Natural killer cell (primary cell): ENCODE results near the gene ESF1. TPM values are rescaled to one million over a fixed set of nuclear protein-coding genes. Genes with fewer than 3 reads are reported as not detected.

ENCODE experiments used
- ATAC-seq, 3 donors: fragments of 150-1000 bp in 2 of 3; fragments of 200-7000 bp in 1 of 3; cut with Tn5 transposase; 1 replicate in 1 of 3; 2 replicates in 2 of 3; pipeline ENCODE4 v1.10.0; 2021; ENCODE audit warnings: mild to moderate bottlenecking in 2 of 3, moderate library complexity in 2 of 3
- DNase-seq, 2 donors: peaks; one replicate each; pipeline versions ENCODE4 v3.0.0 to v3.0.0-alpha.2; 2013 to 2021; ENCODE audit warnings: mixed read lengths in 1 of 2
- H3K27ac ChIP-seq: one replicate; pipeline ENCODE4 v1.5.1; 2013; ENCODE audit warnings: mild to moderate bottlenecking, low read length
- H3K27me3 ChIP-seq: one replicate; pipeline ENCODE4 v1.6.1; 2013; ENCODE audit warnings: low read length; ENCODE audit not compliant: control insufficient read depth, insufficient read depth
- H3K36me3 ChIP-seq: one replicate; pipeline ENCODE4 v1.6.1; 2013; ENCODE audit warnings: low read length; ENCODE audit not compliant: control insufficient read depth, insufficient read depth
- H3K4me1 ChIP-seq: one replicate; pipeline ENCODE4 v1.6.1; 2013; ENCODE audit warnings: low read length; ENCODE audit not compliant: control insufficient read depth, insufficient read depth
- H3K4me3 ChIP-seq: one replicate; pipeline ENCODE4 v1.5.1; 2013; ENCODE audit warnings: low read length
- H3K9me3 ChIP-seq: one replicate; pipeline ENCODE4 v1.6.1; 2013; ENCODE audit warnings: low read length; ENCODE audit not compliant: control insufficient read depth, insufficient read depth
- H3K27ac Mint-ChIP-seq, 2 donors: one replicate each; pipeline ENCODE4 v1.8.0; 2022; ENCODE audit warnings: mild to moderate bottlenecking in 2 of 2, mixed read lengths in 2 of 2, moderate library complexity in 1 of 2
- H3K27me3 Mint-ChIP-seq, 2 donors: one replicate each; pipeline ENCODE4 v1.8.0; 2022; ENCODE audit warnings: low read depth in 2 of 2, mixed read lengths in 2 of 2
- H3K36me3 Mint-ChIP-seq: one replicate; pipeline ENCODE4 v1.8.0; 2022; ENCODE audit warnings: mixed read lengths
- H3K4me1 Mint-ChIP-seq, 2 donors: one replicate each; pipeline ENCODE4 v1.8.0; 2022; ENCODE audit warnings: mixed read lengths in 2 of 2
- H3K4me3 Mint-ChIP-seq: one replicate; pipeline ENCODE4 v1.8.0; 2022; ENCODE audit warnings: mild to moderate bottlenecking, moderate library complexity, mixed read lengths
- H3K9me3 Mint-ChIP-seq, 2 donors: one replicate each; pipeline ENCODE4 v1.8.0; 2022; ENCODE audit warnings: mixed read lengths in 2 of 2
- WGBS: methylation state at CpG from one replicate; pipeline ENCODE4 v1.1.7; 2013; ENCODE audit warnings: missing lambda C conversion rate; ENCODE audit not compliant: insufficient coverage; 5-methylcytosine and 5-hydroxymethylcytosine counted together
- intact Hi-C: fragments of 100-400 bp; cut with micrococcal nuclease; formaldehyde crosslinking; loops from one replicate; pipeline ENCODE4 v1.14.2; 2022
- total RNA-seq, 4 donors: library from RNA; stranded (reverse); fragments of 120-200 nt in 1 of 4; gene quantifications; one replicate each; pipeline versions ENCODE4 v1.2.3 to v1.2.4, GENCODE V29; 2013 to 2022
- TF ChIP-seq, protein P1 (sequence below): fragments of 200-600 bp; IDR thresholded peaks from one replicate; pipeline ENCODE4 v1.8.0; 2022; ENCODE audit warnings: antibody characterized with exemption

The ESF1 gene
- total RNA-seq, 3 donors from 2014 or later (not counting 1 experiment from before 2014, with no cell fraction given): 8.4 to 11.1 (median 10.0) TPM

DNA sequence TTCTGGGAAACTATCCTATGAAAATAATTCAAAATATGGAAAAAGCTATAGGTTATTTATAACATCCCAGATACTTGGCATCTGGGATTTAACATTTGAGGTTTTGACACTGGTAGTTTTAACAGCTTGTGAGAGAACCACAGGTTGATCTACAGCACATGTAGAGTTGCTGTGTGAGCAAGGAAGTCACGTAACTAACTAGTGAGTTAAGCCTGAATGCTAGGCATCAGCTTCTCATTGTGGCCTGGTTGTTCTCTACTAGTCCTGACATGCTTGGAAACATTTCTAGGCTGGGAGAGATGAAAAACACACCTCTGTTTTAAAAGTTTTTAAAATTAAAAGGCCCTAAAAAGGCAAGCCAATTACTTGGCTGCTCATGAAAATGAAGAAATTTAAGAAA lies 28.2 kb downstream of the ESF1 start:
- no peaks in the 10 kb centered on the region for H3K9me3 Mint-ChIP-seq
- intact Hi-C loops: no loop called here
- ATAC-seq: no peak
- peaks cover 13% of the 10 kb centered on the region for H3K36me3 Mint-ChIP-seq
- no peaks in the 10 kb centered on the region for H3K27me3 Mint-ChIP-seq
- WGBS: 94% methylated on average over 1 of the region's 1 CpG
- H3K4me1 Mint-ChIP-seq: no peaks in the 10 kb centered on the region
- Histone ChIP-seq H3K27ac (no peak overlapping the region), H3K27me3 (no peaks in the 10 kb centered on the region), H3K4me1 (no peaks in the 10 kb centered on the region), H3K4me3 (no peak overlapping the region), H3K36me3 (peaks cover 30% of the 10 kb centered on the region), H3K9me3 (no peaks in the 10 kb centered on the region)
- H3K4me3 Mint-ChIP-seq: no peak overlapping the region
- TF ChIP-seq, protein P1, sequence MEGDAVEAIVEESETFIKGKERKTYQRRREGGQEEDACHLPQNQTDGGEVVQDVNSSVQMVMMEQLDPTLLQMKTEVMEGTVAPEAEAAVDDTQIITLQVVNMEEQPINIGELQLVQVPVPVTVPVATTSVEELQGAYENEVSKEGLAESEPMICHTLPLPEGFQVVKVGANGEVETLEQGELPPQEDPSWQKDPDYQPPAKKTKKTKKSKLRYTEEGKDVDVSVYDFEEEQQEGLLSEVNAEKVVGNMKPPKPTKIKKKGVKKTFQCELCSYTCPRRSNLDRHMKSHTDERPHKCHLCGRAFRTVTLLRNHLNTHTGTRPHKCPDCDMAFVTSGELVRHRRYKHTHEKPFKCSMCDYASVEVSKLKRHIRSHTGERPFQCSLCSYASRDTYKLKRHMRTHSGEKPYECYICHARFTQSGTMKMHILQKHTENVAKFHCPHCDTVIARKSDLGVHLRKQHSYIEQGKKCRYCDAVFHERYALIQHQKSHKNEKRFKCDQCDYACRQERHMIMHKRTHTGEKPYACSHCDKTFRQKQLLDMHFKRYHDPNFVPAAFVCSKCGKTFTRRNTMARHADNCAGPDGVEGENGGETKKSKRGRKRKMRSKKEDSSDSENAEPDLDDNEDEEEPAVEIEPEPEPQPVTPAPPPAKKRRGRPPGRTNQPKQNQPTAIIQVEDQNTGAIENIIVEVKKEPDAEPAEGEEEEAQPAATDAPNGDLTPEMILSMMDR: no peak
- DNase-seq: no peak
- H3K27ac Mint-ChIP-seq: no peak overlapping the region

DNA sequence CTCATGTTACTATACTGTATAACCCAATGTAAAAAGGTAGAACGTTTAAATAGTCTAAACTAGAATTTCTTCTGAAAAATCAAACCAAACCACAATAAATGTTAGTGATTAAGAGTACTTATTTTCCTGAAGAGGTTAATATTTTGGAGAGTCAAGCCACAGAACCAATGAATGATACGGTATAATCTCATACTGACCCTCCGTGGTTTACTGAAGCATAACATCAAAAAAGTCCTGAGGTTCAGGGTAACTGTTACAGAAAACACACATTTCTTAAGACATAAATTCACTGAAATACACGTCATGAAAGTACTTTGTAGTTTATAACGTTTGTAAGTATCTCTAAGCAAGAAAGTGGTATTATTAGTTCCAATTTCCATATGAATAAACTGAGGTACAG lies 28.9 kb downstream of the ESF1 start:
- H3K36me3 Mint-ChIP-seq: peaks cover 13% of the 10 kb centered on the region
- intact Hi-C loops: no loop called here
- no peak overlapping the region for H3K27ac Mint-ChIP-seq
- H3K4me1 Mint-ChIP-seq: no peaks in the 10 kb centered on the region
- DNase-seq: no peak
- H3K27me3 Mint-ChIP-seq: no peaks in the 10 kb centered on the region
- H3K36me3 ChIP-seq: peaks cover 30% of the 10 kb centered on the region
- TF ChIP-seq, protein P1: no peak
- no peak overlapping the region for H3K4me3 Mint-ChIP-seq
- H3K27ac ChIP-seq: no peak overlapping the region
- WGBS: 79% methylated on average over 2 of the region's 5 CpGs
- H3K9me3 ChIP-seq: no peaks in the 10 kb centered on the region
- no peaks in the 10 kb centered on the region for H3K9me3 Mint-ChIP-seq
- no peaks in the 10 kb centered on the region for H3K4me1 ChIP-seq
- no peaks in the 10 kb centered on the region for H3K27me3 ChIP-seq
- H3K4me3 ChIP-seq: no peak overlapping the region
- ATAC-seq: no peak

DNA sequence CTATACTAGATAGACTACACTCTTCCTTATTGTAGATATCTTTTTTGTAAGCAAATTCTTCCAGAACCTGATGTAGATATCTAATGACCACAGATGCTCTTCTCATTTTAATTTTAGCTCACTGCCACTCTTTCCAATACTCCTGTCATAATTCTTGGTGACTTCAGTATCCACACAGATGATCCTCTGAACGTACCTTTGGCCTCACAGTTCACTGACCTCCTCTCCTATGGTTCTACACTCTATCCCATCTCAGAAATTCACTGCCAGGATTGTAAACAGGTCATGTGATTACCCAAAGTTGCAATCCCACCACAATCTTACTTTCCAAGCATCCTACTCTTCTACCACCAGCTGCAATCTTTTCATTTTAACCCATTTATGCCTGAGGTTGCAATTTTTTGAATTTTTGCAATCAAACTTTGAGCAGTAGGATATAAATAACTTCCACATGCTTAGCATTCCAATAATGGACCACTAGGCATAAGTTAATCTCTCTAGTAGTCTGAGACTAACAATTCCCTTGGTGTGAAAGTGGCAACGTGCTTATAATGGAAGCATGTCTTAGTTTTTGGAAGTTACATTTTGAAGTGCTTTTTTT lies 31.2 kb downstream of the ESF1 start:
- DNase-seq (no peak), ATAC-seq (no peak)
- H3K4me3 ChIP-seq: no peak overlapping the region
- no peaks in the 10 kb centered on the region for H3K27me3 ChIP-seq
- Mint-ChIP-seq H3K27me3 (no peaks in the 10 kb centered on the region), H3K36me3 (no peaks in the 10 kb centered on the region), H3K9me3 (no peaks in the 10 kb centered on the region), H3K4me1 (no peaks in the 10 kb centered on the region), H3K27ac (no peak overlapping the region), H3K4me3 (no peak overlapping the region)
- TF ChIP-seq, protein P1: no peak
- H3K9me3 ChIP-seq: no peaks in the 10 kb centered on the region
- no peak overlapping the region for H3K27ac ChIP-seq
- H3K4me1 ChIP-seq: no peaks in the 10 kb centered on the region
- intact Hi-C loops: no loop called here
- peaks cover 20% of the 10 kb centered on the region for H3K36me3 ChIP-seq
- 98% methylated on average over 2 of the region's 2 CpGs for WGBS

DNA sequence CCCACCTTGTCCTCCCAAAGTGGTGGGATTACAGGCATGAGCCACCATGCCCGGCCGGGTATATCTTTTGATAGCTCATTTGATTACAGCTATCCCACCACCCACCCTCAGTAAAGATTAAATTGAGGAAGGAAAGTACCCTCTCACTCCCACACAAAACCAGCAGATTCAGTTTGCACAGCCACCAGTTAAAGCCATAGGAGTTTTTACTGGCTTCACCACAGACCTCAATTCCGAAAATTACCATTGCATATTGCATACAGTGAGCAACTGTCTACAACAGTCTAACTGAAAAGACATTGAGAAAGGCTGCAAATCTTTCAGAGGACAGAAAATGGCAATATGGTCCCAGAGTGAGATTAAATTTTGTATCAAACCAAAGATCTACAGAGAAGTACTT lies 34.9 kb downstream of the ESF1 start:
- ATAC-seq (no peak), DNase-seq (no peak)
- H3K36me3 ChIP-seq: peaks cover 4% of the 10 kb centered on the region
- no peaks in the 10 kb centered on the region for H3K9me3 ChIP-seq
- no peak overlapping the region for H3K27ac Mint-ChIP-seq
- H3K27ac ChIP-seq: no peak overlapping the region
- TF ChIP-seq, protein P1: no peak
- WGBS: 98% methylated on average over 3 of the region's 3 CpGs
- no peaks in the 10 kb centered on the region for H3K27me3 ChIP-seq
- H3K27me3 Mint-ChIP-seq: no peaks in the 10 kb centered on the region
- H3K4me3 ChIP-seq: no peak overlapping the region
- no peaks in the 10 kb centered on the region for H3K36me3 Mint-ChIP-seq
- no peaks in the 10 kb centered on the region for H3K4me1 Mint-ChIP-seq
- H3K4me3 Mint-ChIP-seq: no peak overlapping the region
- no peaks in the 10 kb centered on the region for H3K9me3 Mint-ChIP-seq
- H3K4me1 ChIP-seq: no peaks in the 10 kb centered on the region
- intact Hi-C loops: no loop called here
